ENCODE measurements around the gene ZNF32. TPM values are rescaled to one million over a fixed set of nuclear protein-coding genes. Genes with fewer than 3 reads are reported as not detected.
A peak's percentile ranks its signal among the peaks of the same experiment; 100 is the strongest.
"Not testable (repeated sequence)": the region's sequence is repeated elsewhere in the genome, so short reads cannot be mapped to it uniquely, and the experiment has no call there.

The ZNF32 gene
- total and polyA plus RNA-seq, 3 experiments from 2014 or later, result 17.4 to 86.3 (median 17.7) TPM

GRCh38 chr10:43648095-43648397 lies 635 bp downstream of the ZNF32 start:
- no peaks in the 10 kb centered on the region for H3K27me3 ChIP-seq (ENCODE audit: insufficient read depth, low read length, poor library complexity, severe bottlenecking)
- Mint-ChIP-seq H3K4me3 (peak overlapping the region; percentile 91 to 96 (median 94)), H3K36me3 (peaks cover 16 to 46% (median 37%) of the 10 kb centered on the region in 3 donors), H3K9me3 (peaks cover 24 to 41% (median 33%) of the 10 kb centered on the region in 5 donors), H3K27ac (peak overlapping the region; percentile 82 to 97 (median 92)), H3K4me1 (peaks cover 20 to 27% (median 27%) of the 10 kb centered on the region in 3 donors), H3K27me3 (peaks cover 3 to 7% of the 10 kb centered on the region in 2 donors)
- H3K4me3 ChIP-seq (ENCODE audit: low read length), result peak overlapping the region; percentile 52
- peaks cover 30% of the 10 kb centered on the region for H3K9me3 ChIP-seq (ENCODE audit: low read length)
- ChIA-PET CTCF (interaction anchor here (1.1 to 2.7 kb wide), 3 partner anchors 42 to 1224 kb away, joined by 3 to 9 read pairs (median 3); no protein-coding TSS in a partner anchor), POLR2A (no interaction called here)
- no peak for DNase-seq
- H3K4me1 ChIP-seq (ENCODE audit: insufficient read depth, low read length), result peaks cover 14% of the 10 kb centered on the region
- H3K27ac ChIP-seq (ENCODE audit: low read depth, low read length), result peak overlapping the region; percentile 75
- H3K36me3 ChIP-seq (ENCODE audit: insufficient read depth, low read length), result peaks cover 30% of the 10 kb centered on the region

- H3K27me3 ChIP-seq (ENCODE audit: insufficient read depth, low read length, poor library complexity, severe bottlenecking), result no peaks in the 10 kb centered on the region
- DNase-seq, result no peak
- peak overlapping the region; percentile 75 for H3K27ac ChIP-seq (ENCODE audit: low read depth, low read length)
- Mint-ChIP-seq H3K27ac (peak overlapping the region in 7 of 8 donors; percentile 82 to 97 (median 95)), H3K4me3 (peak overlapping the region; percentile 91 to 96 (median 94)), H3K4me1 (peaks cover 20 to 27% (median 27%) of the 10 kb centered on the region in 3 donors), H3K9me3 (peaks cover 24 to 46% (median 38%) of the 10 kb centered on the region in 5 donors), H3K36me3 (peaks cover 16 to 50% (median 41%) of the 10 kb centered on the region in 3 donors), H3K27me3 (peaks cover 0 to 6% of the 10 kb centered on the region in 2 donors)
- ChIA-PET CTCF (interaction anchor here (1.1 to 1.6 kb wide), 2 partner anchors 1209 to 1224 kb away, joined by 3 read pairs; no protein-coding TSS in a partner anchor), POLR2A (no interaction called here)
- H3K4me1 ChIP-seq (ENCODE audit: insufficient read depth, low read length), result peaks cover 14% of the 10 kb centered on the region
- H3K4me3 ChIP-seq (ENCODE audit: low read length), result peak overlapping the region; percentile 52
- peaks cover 32% of the 10 kb centered on the region for H3K9me3 ChIP-seq (ENCODE audit: low read length)
- peaks cover 30% of the 10 kb centered on the region for H3K36me3 ChIP-seq (ENCODE audit: insufficient read depth, low read length)
These were observed 1.1 kb downstream of the ZNF32 start for GRCh38 chr10:43647576-43647975.

DNA sequence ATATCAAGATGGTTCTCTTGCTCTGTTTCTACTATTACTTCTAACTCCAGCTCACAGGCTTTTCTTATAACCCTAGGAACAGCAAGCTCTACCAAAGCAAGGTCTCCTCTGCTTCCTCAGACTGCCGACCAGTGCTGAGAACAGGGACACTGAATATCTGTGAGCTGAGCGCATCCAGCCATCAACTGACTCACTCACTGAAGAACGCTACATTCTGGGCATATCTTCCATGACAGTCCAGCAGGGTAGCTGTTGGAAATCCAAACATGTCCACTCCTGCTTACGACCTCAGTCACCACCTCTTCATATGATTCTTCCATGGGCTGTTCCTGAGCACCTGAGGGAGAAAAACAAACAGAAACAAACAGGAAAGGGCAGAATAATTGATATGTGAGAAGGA lies 2.8 kb downstream of the ZNF32 start:
- Mint-ChIP-seq H3K27ac (peak overlapping the region in 4 of 8 donors; percentile 14 to 63 (median 36)), H3K36me3 (peaks cover 16 to 50% (median 46%) of the 10 kb centered on the region in 3 donors), H3K4me3 (peak overlapping the region in 2 of 7 donors; percentile 15 to 80), H3K9me3 (peaks cover 24 to 62% (median 54%) of the 10 kb centered on the region in 5 donors), H3K4me1 (peaks cover 20 to 27% (median 27%) of the 10 kb centered on the region in 3 donors), H3K27me3 (peaks cover 0 to 6% of the 10 kb centered on the region in 2 donors)
- DNase-seq, result no peak
- H3K27ac ChIP-seq (ENCODE audit: low read depth, low read length), result no peak overlapping the region
- POLR2A ChIA-PET, result no interaction called here
- H3K9me3 ChIP-seq (ENCODE audit: low read length), result peaks cover 46% of the 10 kb centered on the region
- H3K36me3 ChIP-seq (ENCODE audit: insufficient read depth, low read length), result peaks cover 30% of the 10 kb centered on the region
- CTCF ChIA-PET, result interaction anchor here (1.5 kb wide), 1 partner anchor 44 kb away, joined by 6 read pairs; no protein-coding TSS in a partner anchor
- H3K27me3 ChIP-seq (ENCODE audit: insufficient read depth, low read length, poor library complexity, severe bottlenecking), result no peaks in the 10 kb centered on the region
- H3K4me3 ChIP-seq (ENCODE audit: low read length), result no peak overlapping the region
- H3K4me1 ChIP-seq (ENCODE audit: insufficient read depth, low read length), result peaks cover 14% of the 10 kb centered on the region

DNA sequence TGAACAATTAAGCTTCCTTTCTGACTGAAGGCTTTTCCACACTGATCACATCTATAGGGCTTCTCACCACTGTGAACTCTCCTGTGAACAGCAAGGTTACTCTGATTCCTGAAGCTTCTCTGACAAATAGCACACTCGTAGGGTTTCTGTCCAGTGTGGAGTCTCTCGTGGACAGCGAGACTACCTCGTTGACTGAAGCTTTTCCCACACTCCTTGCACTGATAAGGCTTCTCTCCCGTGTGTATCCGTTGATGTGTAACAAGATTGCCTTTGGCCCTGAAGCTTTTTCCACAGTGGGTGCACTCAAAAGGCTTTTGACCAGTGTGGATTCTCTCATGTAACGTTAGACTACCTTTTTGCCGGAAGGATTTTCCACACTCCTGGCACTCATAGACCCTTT lies 4.4 kb downstream of the ZNF32 start:
- Mint-ChIP-seq H3K36me3 (peaks cover 16 to 53% (median 50%) of the 10 kb centered on the region in 3 donors), H3K4me3 (peak overlapping the region in 1 of 7 donors; percentile 28), H3K27ac (no peak overlapping the region), H3K4me1 (peaks cover 18 to 23% (median 23%) of the 10 kb centered on the region in 3 donors), H3K9me3 (peaks cover 26 to 71% (median 62%) of the 10 kb centered on the region in 5 donors), H3K27me3 (no peaks in the 10 kb centered on the region)
- Histone ChIP-seq H3K4me3 (ENCODE audit: low read length) (no peak overlapping the region), H3K36me3 (ENCODE audit: insufficient read depth, low read length) (peaks cover 30% of the 10 kb centered on the region), H3K9me3 (ENCODE audit: low read length) (peaks cover 46% of the 10 kb centered on the region), H3K4me1 (ENCODE audit: insufficient read depth, low read length) (peaks cover 10% of the 10 kb centered on the region), H3K27ac (ENCODE audit: low read depth, low read length) (no peak overlapping the region), H3K27me3 (ENCODE audit: insufficient read depth, low read length, poor library complexity, severe bottlenecking) (no peaks in the 10 kb centered on the region)
- ChIA-PET POLR2A (no interaction called here), CTCF (no interaction called here)
- DNase-seq, result no peak

DNA sequence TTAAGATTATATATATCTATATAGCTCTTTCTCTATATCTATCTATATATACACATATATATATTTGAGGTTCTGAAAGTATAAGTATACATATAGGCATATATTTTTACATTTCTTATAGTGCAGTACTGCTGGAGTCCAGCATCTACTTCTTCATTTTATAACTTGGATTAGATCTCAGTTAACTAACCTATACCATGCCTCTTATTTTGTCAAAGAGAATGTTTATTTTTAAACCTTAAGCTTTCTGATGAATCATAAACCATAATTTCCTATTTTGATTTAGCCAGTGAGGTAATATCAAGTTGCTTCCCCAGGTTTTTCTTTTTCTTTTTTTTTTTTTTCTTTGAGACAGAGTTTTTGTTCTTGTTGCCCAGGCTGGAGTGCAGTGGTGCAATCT lies 8.1 kb downstream of the ZNF32 start:
- H3K27ac ChIP-seq (ENCODE audit: low read depth, low read length), result no peak overlapping the region
- ChIA-PET CTCF (interaction anchor here (1.6 kb wide), 2 partner anchors 9 to 30 kb away, joined by 5 read pairs; partner anchors contain the start of gene ZNF32), POLR2A (no interaction called here)
- H3K27me3 ChIP-seq (ENCODE audit: insufficient read depth, low read length, poor library complexity, severe bottlenecking), result no peaks in the 10 kb centered on the region
- Mint-ChIP-seq H3K4me1 (no peaks in the 10 kb centered on the region), H3K9me3 (peaks cover 40 to 85% (median 71%) of the 10 kb centered on the region in 5 donors), H3K36me3 (peaks cover 11 to 60% (median 29%) of the 10 kb centered on the region in 3 donors), H3K4me3 (no peak overlapping the region), H3K27me3 (no peaks in the 10 kb centered on the region), H3K27ac (no peak overlapping the region)
- H3K9me3 ChIP-seq (ENCODE audit: low read length), result peaks cover 41% of the 10 kb centered on the region
- H3K36me3 ChIP-seq (ENCODE audit: insufficient read depth, low read length), result peaks cover 25% of the 10 kb centered on the region
- H3K4me1 ChIP-seq (ENCODE audit: insufficient read depth, low read length), result no peaks in the 10 kb centered on the region
- DNase-seq, result no peak
- no peak overlapping the region for H3K4me3 ChIP-seq (ENCODE audit: low read length)

DNA sequence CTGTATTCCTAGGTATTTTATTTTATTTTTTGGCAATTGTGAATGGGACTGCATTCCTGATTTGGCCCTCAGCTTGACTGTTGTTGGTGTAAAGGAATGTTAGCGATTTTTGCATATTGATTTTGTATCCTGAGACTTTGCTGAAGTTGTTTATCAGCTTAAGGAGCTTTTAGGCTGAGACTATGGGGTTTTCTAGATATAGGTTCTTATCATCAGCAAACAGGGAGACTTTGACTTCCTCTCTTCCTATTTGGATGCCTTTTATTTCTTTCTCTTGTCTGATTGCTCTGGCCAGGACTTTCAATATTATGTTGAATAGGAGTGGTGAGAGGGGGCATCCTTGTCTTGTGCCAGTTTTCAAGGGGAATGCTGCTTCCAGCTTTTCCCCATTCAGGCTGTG lies 12.9 kb downstream of the ZNF32 start:
- H3K9me3 ChIP-seq (ENCODE audit: low read length); DNase-seq; H3K4me1 Mint-ChIP-seq; H3K36me3 ChIP-seq (ENCODE audit: insufficient read depth, low read length); H3K27ac Mint-ChIP-seq; H3K27me3 Mint-ChIP-seq; CTCF ChIA-PET; H3K4me3 Mint-ChIP-seq; H3K27me3 ChIP-seq (ENCODE audit: insufficient read depth, low read length, poor library complexity, severe bottlenecking); H3K4me3 ChIP-seq (ENCODE audit: low read length); POLR2A ChIA-PET; H3K27ac ChIP-seq (ENCODE audit: low read depth, low read length); H3K4me1 ChIP-seq (ENCODE audit: insufficient read depth, low read length): not testable (repeated sequence)
- Mint-ChIP-seq H3K9me3 (peaks cover 30 to 65% (median 47%) of the 10 kb centered on the region in 5 donors), H3K36me3 (peaks cover 0 to 40% (median 4%) of the 10 kb centered on the region in 3 donors)

DNA sequence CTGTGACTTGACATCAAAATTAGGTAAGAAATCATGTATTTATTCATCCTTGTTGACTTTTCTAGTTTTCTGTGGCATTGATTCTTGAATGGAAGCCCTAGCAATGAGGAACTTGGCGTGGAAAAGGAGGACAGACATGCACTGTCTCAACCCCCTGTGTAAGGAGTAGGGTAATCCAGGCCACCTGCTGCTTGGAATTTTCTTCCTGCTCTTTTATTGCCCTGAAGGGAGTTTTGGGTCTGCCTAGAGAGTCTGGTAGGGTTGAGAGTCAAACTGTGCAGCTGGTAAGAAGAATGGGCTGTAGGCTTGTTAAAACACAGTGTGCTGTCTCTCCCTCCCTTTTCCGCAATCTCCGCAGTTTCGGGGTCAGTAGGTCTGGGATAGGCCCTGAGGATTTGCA lies 19.7 kb downstream of the ZNF32 start:
- CTCF ChIA-PET, result no interaction called here

DNA sequence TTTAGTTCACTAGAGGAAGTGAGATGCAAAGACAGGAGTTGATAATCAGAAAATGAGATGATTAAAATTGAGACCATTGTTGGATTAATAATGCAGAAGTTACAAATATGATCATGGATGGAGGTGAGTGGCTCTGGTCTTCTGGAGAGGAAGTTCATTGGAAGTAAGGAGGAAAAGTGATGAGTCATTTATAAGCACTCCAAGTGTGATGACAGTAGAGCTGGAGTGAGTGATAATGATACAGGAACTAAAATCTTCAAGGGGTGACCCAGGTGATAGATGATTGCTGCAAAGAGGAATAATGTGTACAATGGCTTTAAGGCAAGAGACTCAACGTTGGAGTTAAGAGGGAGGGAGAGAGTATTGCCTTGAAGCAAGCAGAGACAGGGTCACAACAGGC lies 20.7 kb downstream of the ZNF32 start:
- DNase-seq, result no peak
- Histone ChIP-seq H3K4me1 (ENCODE audit: insufficient read depth, low read length) (no peaks in the 10 kb centered on the region), H3K27ac (ENCODE audit: low read depth, low read length) (no peak overlapping the region), H3K9me3 (ENCODE audit: low read length) (no peaks in the 10 kb centered on the region), H3K4me3 (ENCODE audit: low read length) (no peak overlapping the region), H3K27me3 (ENCODE audit: insufficient read depth, low read length, poor library complexity, severe bottlenecking) (no peaks in the 10 kb centered on the region), H3K36me3 (ENCODE audit: insufficient read depth, low read length) (no peaks in the 10 kb centered on the region)
- ChIA-PET CTCF (no interaction called here), POLR2A (no interaction called here)
- Mint-ChIP-seq H3K4me1 (peaks cover 6 to 9% (median 6%) of the 10 kb centered on the region in 3 donors), H3K4me3 (no peak overlapping the region), H3K36me3 (no peaks in the 10 kb centered on the region), H3K9me3 (peaks cover 0 to 4% (median 1%) of the 10 kb centered on the region in 5 donors), H3K27ac (no peak overlapping the region), H3K27me3 (peaks cover 0 to 3% of the 10 kb centered on the region in 2 donors)

More for the DNA sequence above, 19.7 kb downstream of the ZNF32 start:
- Mint-ChIP-seq H3K9me3 (peaks cover 0 to 9% (median 5%) of the 10 kb centered on the region in 5 donors), H3K27ac (no peak overlapping the region), H3K4me1 (no peaks in the 10 kb centered on the region), H3K27me3 (peaks cover 0 to 3% of the 10 kb centered on the region in 2 donors), H3K36me3 (peaks cover 0 to 4% (median 3%) of the 10 kb centered on the region in 3 donors), H3K4me3 (no peak overlapping the region)
- no peaks in the 10 kb centered on the region for H3K4me1 ChIP-seq (ENCODE audit: insufficient read depth, low read length)
- H3K9me3 ChIP-seq (ENCODE audit: low read length), result no peaks in the 10 kb centered on the region
- no peak overlapping the region for H3K4me3 ChIP-seq (ENCODE audit: low read length)
- no peak for DNase-seq
- H3K27ac ChIP-seq (ENCODE audit: low read depth, low read length), result no peak overlapping the region
- H3K27me3 ChIP-seq (ENCODE audit: insufficient read depth, low read length, poor library complexity, severe bottlenecking), result no peaks in the 10 kb centered on the region
- H3K36me3 ChIP-seq (ENCODE audit: insufficient read depth, low read length), result no peaks in the 10 kb centered on the region
- POLR2A ChIA-PET, result no interaction called here

Data from CD8-positive, alpha-beta memory T cell (primary cell).